Stimulated activated CD4-positive, alpha-beta T cell treated with anti-CD3 and anti-CD28 coated beads, Interleukin-2, amount 100 ng/mL, for 48 hours (primary cell): ENCODE results near the gene SPESP1.
"Not testable (repeated sequence)": the region's sequence is repeated elsewhere in the genome, so short reads cannot be mapped to it uniquely, and the experiment has no call there.

ENCODE experiments used
- DNase-seq, 2 donors: peaks; one replicate each; pipeline ENCODE4 v3.0.0-alpha.2; 2020

The SPESP1 gene

DNA sequence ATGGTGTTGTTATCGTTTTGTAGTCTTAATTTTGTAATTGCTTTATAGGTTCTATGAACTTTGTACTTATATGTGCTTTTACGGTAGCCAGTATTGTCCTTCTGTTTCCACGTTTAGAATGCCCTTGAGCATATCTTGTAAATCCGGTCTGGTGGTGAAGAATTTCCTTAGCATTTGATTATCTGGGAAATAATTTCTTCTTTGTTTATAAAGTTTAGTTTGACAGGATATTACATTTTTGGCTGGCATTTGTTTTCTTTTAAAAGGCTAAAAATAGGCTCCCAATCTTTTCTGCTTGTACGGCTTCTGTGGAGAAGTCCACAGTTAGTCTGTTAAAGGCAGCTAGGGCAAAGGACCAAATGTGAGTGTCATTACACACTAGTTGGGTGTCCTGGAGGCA, 36.7 kb downstream of the SPESP1 start:
- no peak for DNase-seq

DNA sequence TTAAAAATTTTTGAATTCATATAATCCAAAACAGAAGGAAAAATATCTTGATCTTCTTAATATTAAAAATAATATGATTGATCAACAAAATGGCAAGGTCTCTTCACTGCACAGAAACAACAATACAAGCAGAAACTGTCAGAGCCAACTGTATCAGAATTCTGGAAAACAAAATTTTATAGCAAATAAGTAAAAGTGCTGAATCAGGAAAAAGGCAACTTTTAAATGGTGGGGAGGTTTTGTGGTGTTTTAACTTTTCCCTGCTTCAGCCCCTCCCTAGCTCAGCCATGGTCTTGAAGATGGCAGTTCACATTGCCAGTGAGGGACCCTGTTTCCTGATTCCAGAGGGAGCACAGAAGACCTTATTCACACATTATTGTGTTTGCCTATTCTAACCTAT, 37.6 kb downstream of the SPESP1 start:
- DNase-seq = no peak

DNA sequence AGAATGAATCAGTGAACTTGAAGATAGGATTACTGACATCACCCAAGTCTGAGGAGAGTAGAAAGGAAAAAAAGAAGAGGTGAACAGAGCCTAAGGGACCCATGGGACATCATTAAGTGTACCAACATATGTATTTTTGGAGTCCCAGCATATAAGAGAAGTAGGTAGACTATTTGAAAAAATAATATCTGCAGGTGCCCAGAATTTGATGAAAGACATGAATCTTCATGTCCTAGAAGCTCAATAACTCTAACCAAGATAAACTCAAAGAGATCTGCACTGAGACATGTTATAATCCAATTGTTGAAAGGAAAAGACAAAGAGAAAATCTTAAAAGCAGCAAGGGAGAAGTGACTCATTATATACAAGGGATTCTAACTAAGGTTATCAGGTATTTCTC, 39.0 kb downstream of the SPESP1 start:
- DNase-seq = no peak

DNA sequence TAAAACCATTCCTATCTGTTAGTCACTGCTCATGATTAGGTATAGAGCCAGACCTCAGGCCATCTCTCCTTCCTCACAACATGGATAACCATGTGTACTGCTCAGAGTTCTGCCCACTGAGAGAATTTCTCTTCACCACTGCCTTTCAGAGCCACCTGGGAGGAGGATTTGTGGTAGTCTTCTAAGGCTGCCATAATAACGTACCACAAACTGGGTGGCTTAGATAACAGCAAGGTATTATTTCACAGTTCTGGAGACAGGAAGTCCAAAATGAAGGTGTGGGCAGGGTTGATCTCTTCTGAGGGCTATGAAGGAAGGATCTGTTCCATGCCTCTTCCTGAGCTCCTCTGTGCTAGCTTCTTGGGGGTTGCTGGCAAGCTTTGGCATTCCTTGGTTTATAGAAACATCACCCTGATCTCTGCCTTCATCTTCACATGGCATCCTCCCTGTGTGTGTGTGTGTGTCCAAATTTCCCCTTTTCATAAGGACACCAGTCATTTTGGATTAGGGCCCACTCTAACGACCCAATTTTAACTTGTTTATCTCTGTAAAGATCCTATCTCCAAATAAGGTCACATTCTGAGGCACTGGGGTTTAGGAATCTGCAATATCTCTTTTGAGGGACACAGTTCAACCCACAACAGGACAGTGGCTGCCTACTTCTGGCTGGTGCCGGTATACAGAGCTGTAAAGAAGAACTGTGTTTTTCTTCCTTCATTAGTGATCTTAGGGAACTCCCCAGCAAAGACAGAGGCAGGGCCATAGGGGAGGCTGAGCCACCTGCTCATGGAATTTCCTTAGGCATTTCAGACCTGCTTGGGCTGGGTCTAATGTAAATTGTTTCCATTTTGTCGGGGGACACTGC, 42.1 kb downstream of the SPESP1 start:
- DNase-seq = no peak

DNA sequence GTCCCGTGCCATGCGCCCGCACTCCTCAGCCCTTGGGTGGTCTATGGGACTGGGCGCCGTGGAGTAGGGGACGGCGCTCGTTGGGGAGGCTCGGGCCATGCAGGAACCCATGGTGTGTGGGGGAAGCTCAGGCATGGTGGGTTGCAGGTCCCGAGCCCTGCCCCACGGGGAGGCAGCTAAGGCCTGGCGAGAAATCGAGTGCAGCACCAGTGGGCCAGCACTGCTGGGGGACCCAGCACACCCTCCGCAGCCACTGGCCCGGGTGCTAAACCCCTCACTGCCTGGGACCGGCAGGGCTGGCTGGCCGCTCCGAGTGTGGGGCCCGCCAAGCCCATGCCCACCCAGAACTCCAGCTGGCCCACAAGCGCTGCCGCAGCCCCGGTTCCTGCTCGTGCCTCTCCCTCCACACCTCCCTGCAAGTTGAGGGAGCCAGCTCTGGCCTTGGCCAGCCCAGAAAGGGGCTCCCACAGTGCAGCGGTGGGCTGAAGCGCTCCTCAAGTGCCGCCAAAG, 45.4 kb downstream of the SPESP1 start:
- not testable (repeated sequence) for DNase-seq

DNA sequence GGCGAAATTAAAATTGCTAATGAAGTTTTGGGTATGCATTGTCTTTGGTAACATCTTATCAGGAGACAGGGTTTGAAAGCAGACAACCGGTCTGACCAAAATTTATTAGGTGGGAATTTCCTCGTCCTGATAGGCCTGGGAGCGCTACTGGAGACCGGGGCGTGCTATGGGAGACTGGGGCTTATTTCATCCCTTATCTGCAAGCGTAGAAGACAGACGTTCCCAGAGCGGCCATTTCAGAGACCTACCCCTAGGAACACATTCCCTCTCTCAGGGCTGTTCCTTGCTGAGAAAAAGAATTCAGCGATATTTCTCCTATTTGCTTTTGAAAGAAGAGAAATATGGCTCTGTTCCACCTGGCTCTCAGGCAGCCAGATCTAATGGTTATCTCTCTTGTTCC, 47.1 kb downstream of the SPESP1 start:
- DNase-seq = not testable (repeated sequence)

DNA sequence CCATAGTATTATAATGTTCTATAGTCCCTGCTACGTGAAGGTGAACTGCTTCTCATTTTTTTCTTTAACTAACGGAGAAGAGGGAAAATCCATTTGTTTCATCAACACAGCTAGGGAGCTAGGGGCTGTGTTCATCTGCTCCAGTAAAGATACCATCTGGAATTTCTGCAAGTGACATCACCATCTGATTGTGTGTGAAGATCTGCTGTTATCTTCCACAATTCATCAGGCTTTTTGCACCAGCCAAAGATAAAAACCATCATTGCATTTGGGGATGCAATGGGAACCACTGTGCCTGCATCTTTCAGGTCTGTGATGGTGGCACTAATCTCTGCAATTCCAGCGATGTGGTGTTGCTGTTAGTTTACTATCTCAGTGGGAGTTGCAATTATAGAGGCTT, 48.7 kb downstream of the SPESP1 start:
- DNase-seq = no peak

DNA sequence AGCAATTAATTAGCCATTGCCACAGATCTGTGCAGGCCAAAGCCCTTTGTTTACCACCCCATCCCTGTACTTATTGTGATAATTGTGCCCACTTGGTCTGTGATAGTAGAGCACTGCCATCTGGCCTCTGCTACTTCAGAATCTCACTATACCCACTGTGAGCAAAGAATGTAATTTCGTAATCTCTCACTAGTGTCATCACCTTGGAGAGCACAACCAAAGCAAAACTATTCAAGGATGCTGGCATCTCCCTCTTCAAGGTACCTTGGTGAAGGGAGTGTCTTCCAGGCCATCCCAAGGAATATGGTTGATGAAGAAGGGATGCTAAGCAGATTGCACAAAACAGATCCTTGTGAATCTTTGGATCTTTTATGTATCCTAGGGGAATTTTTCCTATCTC, 49.5 kb downstream of the SPESP1 start:
- DNase-seq = no peak

DNA sequence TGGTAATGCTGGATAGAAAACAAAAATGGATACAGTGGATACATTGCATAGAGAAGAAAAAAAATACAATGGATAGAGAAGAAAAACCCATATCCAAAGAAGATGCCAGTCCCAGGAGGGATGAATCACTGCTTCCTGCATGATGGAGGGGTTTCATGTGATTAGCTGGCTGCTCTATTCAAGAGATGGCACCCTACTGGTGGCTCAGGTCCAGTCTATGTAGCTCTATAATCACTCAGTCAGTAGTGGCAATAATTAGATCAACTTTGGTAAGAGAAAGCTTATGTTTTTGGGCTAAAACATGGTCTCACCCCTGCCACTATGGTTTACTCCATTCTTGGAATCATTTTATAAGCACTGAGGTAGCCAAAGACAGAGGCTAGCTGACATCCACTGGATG, 50.5 kb downstream of the SPESP1 start:
- DNase-seq = no peak

DNA sequence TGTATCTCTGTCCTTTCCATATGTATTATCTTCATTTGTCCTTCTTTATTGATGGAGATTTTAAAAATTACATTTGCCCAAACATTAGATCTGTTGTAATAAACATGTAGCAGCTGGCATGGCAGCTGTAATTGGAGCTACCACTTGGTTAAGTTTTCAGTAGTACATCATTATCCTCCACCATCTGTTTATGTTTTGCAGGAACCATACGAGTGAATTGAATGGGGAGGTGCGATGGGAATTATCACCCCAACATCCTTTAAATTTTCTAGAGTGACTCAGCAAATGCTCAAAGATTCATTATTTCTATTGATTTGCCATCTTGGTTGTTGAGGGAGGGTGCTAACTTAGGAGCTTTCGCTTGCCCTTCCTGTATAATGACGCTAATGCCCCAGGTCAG, 51.6 kb downstream of the SPESP1 start:
- DNase-seq = no peak

DNA sequence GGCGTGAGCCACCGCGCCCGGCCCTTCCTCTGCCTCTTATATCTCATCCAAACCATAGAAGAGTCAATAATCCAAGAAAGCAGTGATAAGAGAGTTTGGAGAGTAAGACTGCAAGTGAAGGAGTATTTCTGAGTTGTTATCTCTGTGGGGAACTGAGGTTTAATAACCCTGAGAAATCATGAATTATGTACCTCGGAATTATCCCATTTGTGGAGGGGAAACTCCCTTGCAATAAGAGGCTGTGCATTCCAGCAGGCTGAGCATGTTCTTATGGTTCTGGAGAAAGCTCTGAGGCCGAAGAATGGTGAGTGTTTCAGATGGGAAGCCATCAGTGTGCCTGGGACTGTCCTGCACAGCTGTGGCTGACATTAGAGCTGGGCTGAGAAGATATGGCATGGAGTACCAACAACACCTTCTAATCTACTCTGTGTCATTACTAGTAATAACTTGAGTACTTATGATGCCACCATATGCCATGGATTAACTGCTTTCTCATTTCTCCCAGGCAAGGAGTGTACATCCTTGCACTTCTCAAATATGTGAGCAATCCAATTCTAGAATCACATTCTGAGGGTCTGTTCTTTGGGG, 52.7 kb downstream of the SPESP1 start:
- no peak for DNase-seq

DNA sequence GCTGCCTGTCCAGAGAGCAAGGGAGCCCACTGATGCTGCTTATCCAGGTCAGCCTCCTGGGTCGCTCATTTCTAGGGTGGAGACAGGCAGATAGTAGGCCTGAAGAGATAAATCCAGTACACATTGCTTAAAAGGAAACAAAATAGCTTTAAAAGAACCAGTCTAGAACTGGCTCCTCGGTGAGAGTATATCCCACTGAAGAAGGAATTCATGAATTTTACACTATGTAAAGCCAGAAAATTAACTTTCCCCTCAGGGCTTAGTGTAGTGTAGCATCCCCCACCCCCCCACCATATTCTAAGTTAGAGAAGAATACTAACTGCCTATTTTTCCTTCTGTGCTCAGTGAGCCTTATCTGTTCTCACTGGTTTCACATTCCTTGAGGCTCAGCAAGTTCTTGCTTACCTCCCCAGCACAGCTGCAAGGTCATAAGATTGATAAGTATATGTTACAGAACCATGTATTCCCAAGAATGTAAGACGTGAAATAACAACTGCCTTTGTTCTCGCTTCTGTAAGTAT, 53.7 kb downstream of the SPESP1 start:
- no peak for DNase-seq

DNA sequence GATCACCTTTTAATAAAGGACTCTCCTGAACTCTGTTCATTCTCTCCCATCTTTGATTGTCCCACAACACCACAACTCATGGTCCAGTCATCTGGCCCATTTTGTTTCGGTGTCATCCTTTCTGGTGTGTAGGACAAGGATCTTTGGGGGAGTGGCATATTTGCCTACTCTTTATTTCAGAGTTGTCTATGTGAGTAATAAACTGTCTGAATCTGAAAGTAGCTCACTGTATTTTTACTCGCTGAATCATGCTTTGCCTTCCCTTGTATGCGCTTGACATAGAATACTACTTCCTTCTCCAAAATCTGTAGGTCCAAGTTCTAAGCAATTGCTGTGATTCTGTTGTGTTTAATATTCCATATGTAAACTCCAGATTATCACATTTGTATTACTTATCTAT, 54.3 kb downstream of the SPESP1 start:
- no peak for DNase-seq

DNA sequence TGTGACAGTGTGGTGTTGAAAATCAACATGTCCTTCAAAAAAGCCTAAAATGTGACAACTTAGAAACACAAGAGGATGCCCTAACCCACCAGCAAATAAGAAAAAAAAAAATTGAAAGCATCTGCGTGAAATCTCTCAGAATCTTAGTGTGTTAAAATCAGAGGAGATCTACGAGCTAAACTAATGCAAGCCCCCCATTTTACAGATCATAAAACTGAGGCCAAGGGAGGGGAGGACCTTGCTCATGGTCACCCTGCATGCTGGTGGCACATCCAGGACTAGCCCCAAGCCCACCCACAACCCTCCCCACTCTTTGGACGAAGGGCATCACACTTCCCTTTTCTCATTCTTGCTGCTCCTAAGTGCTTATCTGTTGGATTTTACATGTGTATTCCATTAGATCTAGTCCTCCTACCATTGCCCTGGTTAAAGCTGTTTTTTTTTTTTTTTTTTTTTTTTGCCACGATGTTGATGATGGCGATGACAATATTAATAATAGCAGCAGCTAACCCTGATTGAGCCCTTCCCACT, 55.1 kb downstream of the SPESP1 start:
- DNase-seq = no peak

DNA sequence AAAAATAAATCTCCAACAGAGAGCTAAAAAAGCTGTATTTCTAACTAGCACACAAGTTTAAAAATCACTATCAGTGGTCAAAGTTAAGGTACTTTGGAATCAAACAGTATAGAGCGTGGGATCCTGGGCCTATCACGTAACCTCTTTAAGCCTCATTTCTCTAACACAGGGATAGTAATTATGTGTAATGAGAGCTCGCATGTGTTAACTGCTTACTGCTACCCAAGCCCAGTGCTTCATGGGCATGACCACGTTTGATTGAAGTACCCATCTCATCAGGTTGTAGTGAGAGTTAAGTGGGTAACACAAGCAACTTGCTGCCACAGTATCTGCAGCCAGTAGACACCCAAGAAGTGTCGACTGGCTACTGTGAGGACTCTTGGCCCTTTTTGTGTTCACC, 56.0 kb downstream of the SPESP1 start:
- DNase-seq = no peak

DNA sequence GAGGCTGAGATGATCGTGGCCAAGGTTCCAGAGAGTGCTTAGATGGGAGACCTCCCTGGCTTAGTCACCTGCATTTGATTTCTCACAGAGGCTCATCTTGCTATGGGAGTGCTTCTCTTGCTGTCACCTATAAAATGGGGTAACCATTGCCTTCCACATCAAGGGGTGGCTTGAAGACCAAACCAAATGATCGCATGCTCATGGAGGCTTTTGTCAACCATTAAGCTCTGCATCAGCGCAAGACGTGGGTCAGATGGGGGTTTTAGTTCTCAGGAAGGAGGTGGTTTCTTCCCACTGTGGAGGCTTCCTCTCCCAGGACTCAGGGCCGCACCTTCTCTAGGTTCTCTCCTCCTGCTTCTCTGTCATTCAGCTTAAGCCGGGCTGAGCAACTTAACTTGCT, 56.8 kb downstream of the SPESP1 start:
- DNase-seq = no peak

DNA sequence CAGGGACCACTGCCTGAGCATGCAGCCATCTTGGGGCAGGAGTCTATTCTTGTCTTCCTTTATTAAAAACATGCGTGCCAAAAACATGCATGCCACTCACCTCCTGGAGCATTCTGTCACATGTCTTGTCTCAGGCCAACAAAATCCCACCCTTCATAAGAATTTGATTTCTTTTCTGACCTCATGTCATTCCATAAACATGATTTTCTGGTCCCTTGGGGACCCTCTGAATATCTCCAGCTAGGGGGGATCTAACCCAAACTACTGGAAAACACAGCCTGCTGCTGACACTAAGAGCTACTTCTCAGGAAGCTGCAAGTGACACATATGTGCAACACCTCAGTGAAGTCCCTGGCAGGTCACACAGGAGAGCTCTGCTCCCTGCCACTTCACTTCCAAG, 57.4 kb downstream of the SPESP1 start:
- no peak for DNase-seq

DNA sequence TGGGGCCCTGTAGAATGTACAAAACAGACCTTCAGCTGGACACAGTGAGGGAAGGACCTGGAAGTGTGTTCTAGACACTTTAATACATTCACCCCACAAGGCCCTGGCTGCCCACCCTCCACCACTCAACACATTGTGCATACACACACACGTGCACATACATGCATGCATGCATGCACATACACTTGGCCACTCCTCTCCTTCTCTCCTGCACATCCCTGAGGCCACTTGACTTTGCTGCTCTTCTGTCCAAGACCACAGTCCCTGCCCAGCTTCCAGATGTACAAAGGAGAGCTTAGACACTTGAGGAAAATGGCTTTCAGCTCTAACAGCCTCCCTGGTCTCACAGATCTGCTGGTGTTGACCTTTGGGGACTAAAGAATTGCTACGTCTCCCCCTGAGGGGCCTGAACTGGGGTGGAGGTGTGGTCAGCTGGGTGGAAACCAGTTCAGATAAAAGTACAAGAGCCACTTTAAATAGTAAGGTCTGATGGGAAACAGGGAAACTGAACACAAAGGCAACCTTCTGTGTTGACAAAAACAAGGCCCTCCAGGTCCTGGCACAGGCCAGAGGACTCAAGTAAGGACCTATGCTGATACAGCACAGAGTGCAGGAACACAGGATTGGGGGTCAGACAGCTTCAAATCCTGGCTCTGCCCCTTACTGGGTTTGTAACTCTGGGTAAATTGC, 59.4 kb downstream of the SPESP1 start:
- no peak for DNase-seq

DNA sequence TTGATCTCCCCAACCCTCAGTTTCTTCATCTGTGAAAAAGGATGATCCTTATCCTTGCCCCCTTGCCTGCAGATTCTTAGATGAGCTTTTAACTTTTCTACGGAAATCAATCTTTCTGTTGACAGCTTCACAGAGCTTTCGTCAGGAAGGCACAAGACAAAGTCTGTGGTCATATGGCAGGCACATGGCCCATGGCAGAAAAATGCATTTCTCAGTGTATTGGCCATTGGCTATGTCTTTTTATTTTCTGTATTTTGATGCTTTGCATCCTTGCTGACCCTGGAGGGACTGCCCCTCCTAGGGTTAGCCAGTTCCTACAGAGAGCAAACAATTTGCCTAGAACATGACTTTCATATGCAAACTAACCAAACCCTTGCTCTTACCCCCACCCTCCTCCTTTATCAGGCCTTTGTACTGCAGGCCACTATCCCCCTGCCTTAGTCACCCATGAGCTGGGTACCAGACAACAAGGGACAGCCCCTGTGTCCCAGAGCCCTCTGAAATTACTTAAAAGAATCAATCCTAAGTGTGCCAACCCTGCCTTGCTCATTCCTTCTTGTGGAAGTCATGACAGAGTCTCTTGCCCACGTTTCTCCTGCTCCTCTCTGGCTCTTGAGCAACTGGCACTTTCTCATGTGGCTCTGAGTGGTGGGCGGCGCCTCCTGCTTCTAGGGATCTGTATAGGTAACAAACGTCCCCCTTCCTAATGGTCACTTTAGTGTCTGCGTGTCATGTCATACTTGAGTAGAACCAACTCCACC, 60.1 kb downstream of the SPESP1 start:
- no peak for DNase-seq

DNA sequence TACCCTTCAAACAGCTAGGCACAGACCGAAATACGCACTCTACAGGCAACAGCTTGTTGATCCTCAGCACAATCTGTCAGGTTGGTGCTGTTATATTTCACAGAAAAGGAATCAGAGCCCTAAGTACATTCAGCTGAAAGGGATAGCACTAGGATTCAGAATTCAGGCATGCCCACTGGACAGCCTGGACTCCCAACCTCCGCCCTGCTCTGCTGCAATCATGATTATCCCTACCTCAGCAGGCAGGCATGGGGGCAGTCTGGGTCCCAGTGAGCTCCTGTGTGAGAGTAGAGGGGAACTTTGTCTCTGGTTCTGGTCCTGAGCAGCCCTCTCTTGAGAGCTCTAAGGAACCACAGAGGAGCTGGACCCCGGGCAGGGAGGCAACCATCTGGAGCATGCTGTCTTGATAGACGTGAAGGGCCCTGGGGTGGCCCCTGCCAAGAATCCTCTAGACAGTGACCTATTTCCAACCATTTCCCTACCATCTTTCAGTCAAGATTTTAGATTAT, 60.7 kb downstream of the SPESP1 start:
- no peak for DNase-seq

DNA sequence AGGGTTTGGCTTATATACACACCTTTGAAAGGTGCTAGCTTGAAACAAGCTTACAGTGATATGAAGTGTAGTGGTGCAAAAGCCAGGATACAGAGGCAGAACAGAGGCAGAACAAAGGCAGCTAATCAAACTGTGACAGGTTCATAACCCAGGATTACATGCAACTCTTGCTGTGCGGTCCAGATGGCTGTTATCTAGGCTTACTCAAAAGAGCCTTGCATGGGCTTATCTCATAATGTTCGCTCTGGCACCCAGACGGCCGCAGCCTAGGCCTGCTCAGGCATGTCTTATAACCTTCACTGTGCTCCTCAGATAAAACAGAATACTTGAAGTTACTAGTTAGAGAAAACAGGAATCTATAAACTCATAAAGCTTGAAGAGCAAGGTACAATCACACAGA, 61.4 kb downstream of the SPESP1 start:
- no peak for DNase-seq

DNA sequence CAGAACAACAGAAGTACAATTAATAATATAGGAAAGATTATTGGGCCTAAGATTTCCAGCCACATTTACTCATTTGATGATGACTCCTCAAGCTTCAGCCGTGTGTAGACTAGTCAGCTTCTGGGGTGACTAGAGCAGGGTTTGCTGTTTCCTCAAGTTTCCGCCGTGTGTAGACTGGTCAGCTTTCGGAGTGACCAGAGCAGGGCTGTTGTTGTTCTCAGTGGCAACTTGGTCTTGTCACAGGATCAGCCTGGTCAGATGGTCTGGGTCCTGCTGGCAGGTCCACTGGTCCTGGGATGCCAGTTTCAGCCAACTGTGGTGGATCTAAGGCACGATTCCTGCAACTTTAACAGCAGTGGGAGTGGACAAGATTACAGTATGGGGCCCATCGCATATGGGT, 62.4 kb downstream of the SPESP1 start:
- no peak for DNase-seq
